ENCODE measurements around the gene MAPK1IP1L. TPM values are rescaled to one million over a fixed set of nuclear protein-coding genes. Genes with fewer than 3 reads are reported as not detected.
"Not testable (repeated sequence)": the region's sequence is repeated elsewhere in the genome, so short reads cannot be mapped to it uniquely, and the experiment has no call there.

MAPK1IP1L gene
- total RNA-seq, 1 experiment from 2014 or later = 111 TPM

- Histone ChIP-seq H3K9me2 (replicated peaks; ENCODE audit: insufficient read depth, low read length) (no peaks in the 10 kb centered on the region), H4K20me1 (ENCODE audit: insufficient read depth, low read depth, low read length) (peaks cover 79% of the 10 kb centered on the region), H3K4me2 (ENCODE audit: low read depth, low read length, poor library complexity, severe bottlenecking) (no peak overlapping the region), H3K9ac (ENCODE audit: low read length) (no peak overlapping the region), H3K4me3 (ENCODE audit: low read length) (no peak overlapping the region), H3K27me3 (ENCODE audit: low read length) (no peaks in the 10 kb centered on the region), H3K9me3 (ENCODE audit: low read length) (no peaks in the 10 kb centered on the region), H2AFZ (ENCODE audit: low read length) (no peak overlapping the region), H3K79me2 (ENCODE audit: low read length) (peaks cover 90% of the 10 kb centered on the region), H3K27ac (ENCODE audit: low read length) (no peak overlapping the region), H3K36me3 (ENCODE audit: insufficient read depth, low read length) (peaks cover 75% of the 10 kb centered on the region), H3K4me1 (ENCODE audit: low read length) (peaks cover 8% of the 10 kb centered on the region)
- no peak for DNase-seq
These were observed 7.9 kb downstream of the MAPK1IP1L start for GRCh38 chr14:55059333-55059732.

GRCh38 chr14:55062517-55063351 is 11.3 kb downstream of the MAPK1IP1L start:
- no peaks in the 10 kb centered on the region for H3K27me3 ChIP-seq (ENCODE audit: low read length)

GRCh38 chr14:55064896-55065295 is 13.4 kb downstream of the MAPK1IP1L start:
- not testable (repeated sequence) for H3K4me1 ChIP-seq (ENCODE audit: low read length); H3K4me2 ChIP-seq (ENCODE audit: low read depth, low read length, poor library complexity, severe bottlenecking); H3K9me2 ChIP-seq (replicated peaks; ENCODE audit: insufficient read depth, low read length); H3K9ac ChIP-seq (ENCODE audit: low read length); H2AFZ ChIP-seq (ENCODE audit: low read length); H3K4me3 ChIP-seq (ENCODE audit: low read length); H3K9me3 ChIP-seq (ENCODE audit: low read length); DNase-seq; H3K27ac ChIP-seq (ENCODE audit: low read length); H3K27me3 ChIP-seq (ENCODE audit: low read length)
- Histone ChIP-seq H4K20me1 (ENCODE audit: insufficient read depth, low read depth, low read length) (peaks cover 42% of the 10 kb centered on the region), H3K79me2 (ENCODE audit: low read length) (peaks cover 35% of the 10 kb centered on the region), H3K36me3 (ENCODE audit: insufficient read depth, low read length) (peaks cover 65% of the 10 kb centered on the region)

More at GRCh38 chr14:55062517-55063351, 11.3 kb downstream of the MAPK1IP1L start:
- DNase-seq = no peak
- no peak overlapping the region for H3K27ac ChIP-seq (ENCODE audit: low read length)
- peaks cover 56% of the 10 kb centered on the region for H3K79me2 ChIP-seq (ENCODE audit: low read length)
- no peaks in the 10 kb centered on the region for H3K9me2 ChIP-seq (replicated peaks; ENCODE audit: insufficient read depth, low read length)
- no peak overlapping the region for H3K9ac ChIP-seq (ENCODE audit: low read length)
- H3K4me1 ChIP-seq (ENCODE audit: low read length) = peaks cover 8% of the 10 kb centered on the region
- peaks cover 75% of the 10 kb centered on the region for H3K36me3 ChIP-seq (ENCODE audit: insufficient read depth, low read length)
- peaks cover 55% of the 10 kb centered on the region for H4K20me1 ChIP-seq (ENCODE audit: insufficient read depth, low read depth, low read length)
- no peak overlapping the region for H3K4me2 ChIP-seq (ENCODE audit: low read depth, low read length, poor library complexity, severe bottlenecking)
- no peak overlapping the region for H2AFZ ChIP-seq (ENCODE audit: low read length)
- H3K4me3 ChIP-seq (ENCODE audit: low read length) = no peak overlapping the region
- no peaks in the 10 kb centered on the region for H3K9me3 ChIP-seq (ENCODE audit: low read length)

- Histone ChIP-seq H4K20me1 (ENCODE audit: insufficient read depth, low read depth, low read length) (peaks cover 39% of the 10 kb centered on the region), H3K9me3 (ENCODE audit: low read length) (no peaks in the 10 kb centered on the region), H3K9me2 (replicated peaks; ENCODE audit: insufficient read depth, low read length) (no peaks in the 10 kb centered on the region), H3K4me2 (ENCODE audit: low read depth, low read length, poor library complexity, severe bottlenecking) (no peak overlapping the region), H3K9ac (ENCODE audit: low read length) (no peak overlapping the region), H3K79me2 (ENCODE audit: low read length) (peaks cover 32% of the 10 kb centered on the region), H3K27me3 (ENCODE audit: low read length) (no peaks in the 10 kb centered on the region), H2AFZ (ENCODE audit: low read length) (no peak overlapping the region), H3K4me3 (ENCODE audit: low read length) (no peak overlapping the region), H3K4me1 (ENCODE audit: low read length) (peaks cover 8% of the 10 kb centered on the region), H3K27ac (ENCODE audit: low read length) (no peak overlapping the region), H3K36me3 (ENCODE audit: insufficient read depth, low read length) (peaks cover 63% of the 10 kb centered on the region)
- no peak for DNase-seq
These were observed 14.0 kb downstream of the MAPK1IP1L start for GRCh38 chr14:55065411-55065810.

GRCh38 chr14:55066223-55066622 is 14.8 kb downstream of the MAPK1IP1L start:
- Histone ChIP-seq H3K4me1 (ENCODE audit: low read length) (peaks cover 11% of the 10 kb centered on the region), H3K4me2 (ENCODE audit: low read depth, low read length, poor library complexity, severe bottlenecking) (no peak overlapping the region), H4K20me1 (ENCODE audit: insufficient read depth, low read depth, low read length) (peaks cover 31% of the 10 kb centered on the region), H3K4me3 (ENCODE audit: low read length) (no peak overlapping the region), H3K27ac (ENCODE audit: low read length) (no peak overlapping the region), H2AFZ (ENCODE audit: low read length) (no peak overlapping the region), H3K79me2 (ENCODE audit: low read length) (peaks cover 23% of the 10 kb centered on the region), H3K27me3 (ENCODE audit: low read length) (no peaks in the 10 kb centered on the region), H3K9ac (ENCODE audit: low read length) (no peak overlapping the region), H3K9me2 (replicated peaks; ENCODE audit: insufficient read depth, low read length) (no peaks in the 10 kb centered on the region), H3K36me3 (ENCODE audit: insufficient read depth, low read length) (peaks cover 55% of the 10 kb centered on the region), H3K9me3 (ENCODE audit: low read length) (no peaks in the 10 kb centered on the region)
- no peak for DNase-seq

GRCh38 chr14:55070981-55071411 is 19.5 kb downstream of the MAPK1IP1L start:
- Histone ChIP-seq H3K79me2 (ENCODE audit: low read length) (no peaks in the 10 kb centered on the region), H2AFZ (ENCODE audit: low read length) (no peak overlapping the region), H4K20me1 (ENCODE audit: insufficient read depth, low read depth, low read length) (0 out of 2 replicates have a peak, but pooled peaks cover 6% of the 10 kb centered on the region), H3K4me2 (ENCODE audit: low read depth, low read length, poor library complexity, severe bottlenecking) (peak overlapping the region; percentile 45), H3K4me3 (ENCODE audit: low read length) (no peak overlapping the region), H3K9me2 (replicated peaks; ENCODE audit: insufficient read depth, low read length) (no peaks in the 10 kb centered on the region), H3K9me3 (ENCODE audit: low read length) (no peaks in the 10 kb centered on the region), H3K27ac (ENCODE audit: low read length) (no peak overlapping the region), H3K9ac (ENCODE audit: low read length) (no peak overlapping the region), H3K4me1 (ENCODE audit: low read length) (peaks cover 36% of the 10 kb centered on the region), H3K36me3 (ENCODE audit: insufficient read depth, low read length) (peaks cover 11% of the 10 kb centered on the region; the same call in 1 of the 2 replicates), H3K27me3 (ENCODE audit: low read length) (no peaks in the 10 kb centered on the region)
- DNase-seq = no peak

- DNase-seq = peak; percentile 69
- Histone ChIP-seq H3K9me2 (replicated peaks; ENCODE audit: insufficient read depth, low read length) (no peaks in the 10 kb centered on the region), H3K27me3 (ENCODE audit: low read length) (no peaks in the 10 kb centered on the region), H3K36me3 (ENCODE audit: insufficient read depth, low read length) (peaks cover 4% of the 10 kb centered on the region; the same call in 1 of the 2 replicates), H3K27ac (ENCODE audit: low read length) (peak overlapping the region; percentile 52), H4K20me1 (ENCODE audit: insufficient read depth, low read depth, low read length) (no peaks in the 10 kb centered on the region), H2AFZ (ENCODE audit: low read length) (no peak overlapping the region), H3K9ac (ENCODE audit: low read length) (peak overlapping the region; percentile 36), H3K4me1 (ENCODE audit: low read length) (peaks cover 36% of the 10 kb centered on the region), H3K4me2 (ENCODE audit: low read depth, low read length, poor library complexity, severe bottlenecking) (peak overlapping the region; percentile 45), H3K4me3 (ENCODE audit: low read length) (peak overlapping the region; percentile 1; the same call in 1 of the 2 replicates), H3K9me3 (ENCODE audit: low read length) (no peaks in the 10 kb centered on the region), H3K79me2 (ENCODE audit: low read length) (no peaks in the 10 kb centered on the region)
These were observed 20.6 kb downstream of the MAPK1IP1L start for GRCh38 chr14:55071870-55072640.

- no peak for DNase-seq
- no peak overlapping the region for H3K4me3 ChIP-seq (ENCODE audit: low read length)
- H3K9me3 ChIP-seq (ENCODE audit: low read length) = no peaks in the 10 kb centered on the region
- H3K9ac ChIP-seq (ENCODE audit: low read length) = peak overlapping the region; percentile 48; the same call in 1 of the 2 replicates
- no peaks in the 10 kb centered on the region for H3K79me2 ChIP-seq (ENCODE audit: low read length)
- H3K27ac ChIP-seq (ENCODE audit: low read length) = peak overlapping the region; percentile 25
- peaks cover 36% of the 10 kb centered on the region for H3K4me1 ChIP-seq (ENCODE audit: low read length)
- no peaks in the 10 kb centered on the region for H3K27me3 ChIP-seq (ENCODE audit: low read length)
- H3K36me3 ChIP-seq (ENCODE audit: insufficient read depth, low read length) = no peaks in the 10 kb centered on the region
- no peaks in the 10 kb centered on the region for H3K9me2 ChIP-seq (replicated peaks; ENCODE audit: insufficient read depth, low read length)
- H2AFZ ChIP-seq (ENCODE audit: low read length) = no peak overlapping the region
- no peaks in the 10 kb centered on the region for H4K20me1 ChIP-seq (ENCODE audit: insufficient read depth, low read depth, low read length)
- peak overlapping the region; percentile 63 for H3K4me2 ChIP-seq (ENCODE audit: low read depth, low read length, poor library complexity, severe bottlenecking)
These were observed 22.4 kb downstream of the MAPK1IP1L start for GRCh38 chr14:55073856-55074255.
